Gastroesophageal sphincter (tissue), 4 donors: ENCODE measurements around the gene UPP1. TPM values are rescaled to one million over a fixed set of nuclear protein-coding genes. Genes with fewer than 3 reads are reported as not detected.
A peak's percentile ranks its signal among the peaks of the same experiment; 100 is the strongest.

Experiments
- ATAC-seq: fragments of 150-250 bp; one replicate; pipeline ENCODE4 v1.9.1; 2016; ENCODE audit warnings: mild to moderate bottlenecking, moderate library complexity
- H3K27ac ChIP-seq, 4 donors: fragments of 200-600 bp; sonication (generic) in 3 of 4; 1 replicate in 3 of 4; 2 replicates in 1 of 4; pipeline ENCODE4 v1.5.1; 2016 to 2019
- H3K27me3 ChIP-seq: fragments of 200-600 bp; sonication (generic); one replicate; pipeline ENCODE4 v1.5.1; 2019
- H3K36me3 ChIP-seq, 2 donors: fragments of 200-600 bp; sonication (generic); one replicate each; pipeline ENCODE4 v1.5.1; 2019; ENCODE audit warnings: control low read depth in 1 of 2
- H3K4me1 ChIP-seq, 3 donors: fragments of 200-600 bp; sonication (generic); 1 replicate in 2 of 3; 2 replicates in 1 of 3; pipeline ENCODE4 v1.5.1; 2016 to 2019; ENCODE audit warnings: control low read depth in 2 of 3
- H3K4me3 ChIP-seq, 2 donors: fragments of 200-600 bp; sonication (generic); one replicate each; pipeline ENCODE4 v1.5.1; 2019; ENCODE audit warnings: mild to moderate bottlenecking in 1 of 2, moderate library complexity in 1 of 2
- H3K9me3 ChIP-seq, 3 donors: fragments of 200-600 bp; sonication (generic); one replicate each; pipeline ENCODE4 v1.5.1; 2017 to 2019; ENCODE audit warnings: control low read depth in 2 of 3
- EP300 ChIP-seq: sonication (generic); formaldehyde crosslinking; IDR thresholded peaks from one replicate; pipeline ENCODE4 v1.6.1; 2017; ENCODE audit warnings: antibody characterized with exemption, mild to moderate bottlenecking
- POLR2A ChIP-seq, 2 donors: fragments of 450-650 bp; IDR thresholded peaks; one replicate each; pipeline ENCODE4 v1.6.1; 2017; ENCODE audit warnings: antibody characterized with exemption in 2 of 2, mild to moderate bottlenecking in 2 of 2, moderate library complexity in 1 of 2
- POLR2AphosphoS5 ChIP-seq: sonication (generic); formaldehyde crosslinking; IDR thresholded peaks from one replicate; pipeline ENCODE4 v1.6.1; 2017; ENCODE audit warnings: antibody characterized with exemption
- WGBS, 2 donors: methylation state at CpG; one replicate each; pipeline ENCODE4 v1.1.5; 2018; ENCODE audit warnings: low coverage in 1 of 2; 5-methylcytosine and 5-hydroxymethylcytosine counted together
- total RNA-seq, 4 donors: library from RNA; depleted of rRNA; stranded (reverse); fragments of >200 nt; gene quantifications; one replicate each; pipeline ENCODE4 v1.1.0, GENCODE V29; 2016
- TF ChIP-seq, protein P1 (sequence below), 4 experiments: fragments of 200-600 bp in 2 of 4; fragments of 450-650 bp in 2 of 4; sonication (generic) in 1 of 4; IDR thresholded peaks; one replicate each; pipeline ENCODE4 v1.5.1; 2017 to 2019; ENCODE audit warnings: antibody characterized with exemption in 4 of 4, mild to moderate bottlenecking in 2 of 4, moderate library complexity in 2 of 4

Gene UPP1
- total RNA-seq, 4 donors from 2014 or later: 6.1 to 27.6 (median 12.0) TPM

DNA sequence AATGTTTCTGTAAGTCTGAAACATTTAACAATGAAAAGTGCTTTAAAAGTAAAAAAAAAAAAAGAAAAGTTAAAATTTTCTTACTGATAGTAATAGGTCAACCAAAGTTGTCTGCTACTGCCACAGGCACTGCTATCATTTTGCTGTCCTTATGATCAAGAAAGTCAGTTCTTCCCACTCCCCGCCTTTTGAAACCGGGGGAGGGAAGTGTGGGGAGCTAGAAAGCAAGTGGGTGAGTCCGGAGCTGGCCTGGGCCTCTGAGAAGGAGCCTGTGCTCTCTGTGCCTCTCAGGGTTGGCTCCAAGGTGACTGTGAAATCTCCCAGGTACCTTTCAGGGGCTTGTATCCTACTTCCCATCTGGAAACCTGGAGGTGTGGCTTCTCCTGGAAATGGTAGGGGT, 46.4 kb upstream of the UPP1 start:
- TF ChIP-seq EP300: no peak
- TF ChIP-seq, protein P1, sequence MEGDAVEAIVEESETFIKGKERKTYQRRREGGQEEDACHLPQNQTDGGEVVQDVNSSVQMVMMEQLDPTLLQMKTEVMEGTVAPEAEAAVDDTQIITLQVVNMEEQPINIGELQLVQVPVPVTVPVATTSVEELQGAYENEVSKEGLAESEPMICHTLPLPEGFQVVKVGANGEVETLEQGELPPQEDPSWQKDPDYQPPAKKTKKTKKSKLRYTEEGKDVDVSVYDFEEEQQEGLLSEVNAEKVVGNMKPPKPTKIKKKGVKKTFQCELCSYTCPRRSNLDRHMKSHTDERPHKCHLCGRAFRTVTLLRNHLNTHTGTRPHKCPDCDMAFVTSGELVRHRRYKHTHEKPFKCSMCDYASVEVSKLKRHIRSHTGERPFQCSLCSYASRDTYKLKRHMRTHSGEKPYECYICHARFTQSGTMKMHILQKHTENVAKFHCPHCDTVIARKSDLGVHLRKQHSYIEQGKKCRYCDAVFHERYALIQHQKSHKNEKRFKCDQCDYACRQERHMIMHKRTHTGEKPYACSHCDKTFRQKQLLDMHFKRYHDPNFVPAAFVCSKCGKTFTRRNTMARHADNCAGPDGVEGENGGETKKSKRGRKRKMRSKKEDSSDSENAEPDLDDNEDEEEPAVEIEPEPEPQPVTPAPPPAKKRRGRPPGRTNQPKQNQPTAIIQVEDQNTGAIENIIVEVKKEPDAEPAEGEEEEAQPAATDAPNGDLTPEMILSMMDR (IDR thresholded peaks at IDR 0.05): no peak
- no peak for TF ChIP-seq POLR2AphosphoS5
- TF ChIP-seq POLR2A (IDR thresholded peaks at IDR 0.05): no peak
- WGBS, 2 donors: 50 to 53% methylated on average over 2 to 3 of the region's 3 CpGs

DNA sequence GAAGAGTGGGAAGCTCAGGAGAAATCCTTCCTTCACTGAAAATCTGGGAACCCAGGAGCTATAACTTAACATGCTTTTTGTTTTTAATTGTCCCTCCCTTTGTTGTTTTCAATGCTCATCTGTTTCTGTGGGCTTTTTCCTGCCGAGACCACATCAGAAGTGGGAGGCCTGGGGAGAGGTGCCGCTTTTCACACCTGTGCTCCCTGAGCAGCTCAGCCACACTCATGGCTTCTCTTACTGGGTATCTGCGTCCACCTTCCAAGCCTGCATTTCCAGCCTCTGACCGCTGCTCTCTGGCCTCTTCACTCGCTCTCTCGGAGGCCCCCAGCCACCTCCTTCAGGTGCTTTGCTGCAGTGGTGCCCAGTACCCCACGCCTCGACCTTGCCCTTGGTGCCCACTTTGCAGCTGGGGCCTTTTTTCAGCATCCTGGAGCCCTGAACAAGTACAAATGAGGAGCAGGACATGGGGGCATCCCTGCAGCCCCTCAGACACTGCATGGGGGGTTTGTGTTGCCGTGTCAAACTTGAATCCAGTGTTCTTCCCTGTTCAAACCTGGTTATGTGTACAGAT, 43.8 kb upstream of the UPP1 start:
- TF ChIP-seq, protein P1 (IDR thresholded peaks at IDR 0.05): no peak
- no peak for TF ChIP-seq POLR2A (IDR thresholded peaks at IDR 0.05)
- TF ChIP-seq EP300: no peak
- no peak for TF ChIP-seq POLR2AphosphoS5
- Histone ChIP-seq H3K9me3 (no peaks in the 10 kb centered on the region), H3K27me3 (no peaks in the 10 kb centered on the region), H3K36me3 (no peaks in the 10 kb centered on the region), H3K4me1 (no peaks in the 10 kb centered on the region), H3K4me3 (no peak overlapping the region), H3K27ac (no peak overlapping the region)
- no peak for ATAC-seq
- 50 to 72% methylated on average over 3 to 4 of the region's 9 CpGs for WGBS, 2 donors

More for the DNA sequence above, 46.4 kb upstream of the UPP1 start:
- ATAC-seq: no peak
- Histone ChIP-seq H3K9me3 (no peaks in the 10 kb centered on the region), H3K36me3 (no peaks in the 10 kb centered on the region), H3K4me1 (no peaks in the 10 kb centered on the region), H3K4me3 (no peak overlapping the region), H3K27me3 (no peaks in the 10 kb centered on the region), H3K27ac (no peak overlapping the region)

DNA sequence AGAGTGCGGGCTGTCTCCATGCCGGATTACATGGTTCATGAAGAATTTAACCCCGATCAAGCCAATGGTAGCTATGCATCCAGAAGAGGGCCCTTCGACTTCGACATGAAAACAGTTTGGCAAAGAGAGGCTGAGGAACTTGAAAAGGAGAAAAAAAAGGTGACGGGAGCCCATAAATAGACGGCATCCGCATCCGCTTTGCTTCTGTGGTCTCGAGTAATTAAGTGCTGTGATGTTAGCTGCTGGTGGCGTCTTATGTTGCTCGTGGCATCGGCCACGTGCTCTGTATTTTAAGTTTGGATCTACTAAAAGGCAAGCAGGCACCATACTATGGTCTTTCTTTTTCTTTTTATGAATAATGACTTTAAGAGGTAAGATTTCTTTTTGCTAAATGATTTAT, 42.6 kb upstream of the UPP1 start:
- ATAC-seq: no peak
- Histone ChIP-seq H3K36me3 (no peaks in the 10 kb centered on the region), H3K4me3 (no peak overlapping the region), H3K27me3 (no peaks in the 10 kb centered on the region), H3K4me1 (no peaks in the 10 kb centered on the region), H3K9me3 (no peaks in the 10 kb centered on the region), H3K27ac (no peak overlapping the region)
- TF ChIP-seq, protein P1 (IDR thresholded peaks at IDR 0.05): no peak
- TF ChIP-seq EP300: no peak
- no peak for TF ChIP-seq POLR2A (IDR thresholded peaks at IDR 0.05)
- no peak for TF ChIP-seq POLR2AphosphoS5
- WGBS, 2 donors: 63 to 72% methylated on average over 6 to 14 of the region's 14 CpGs

DNA sequence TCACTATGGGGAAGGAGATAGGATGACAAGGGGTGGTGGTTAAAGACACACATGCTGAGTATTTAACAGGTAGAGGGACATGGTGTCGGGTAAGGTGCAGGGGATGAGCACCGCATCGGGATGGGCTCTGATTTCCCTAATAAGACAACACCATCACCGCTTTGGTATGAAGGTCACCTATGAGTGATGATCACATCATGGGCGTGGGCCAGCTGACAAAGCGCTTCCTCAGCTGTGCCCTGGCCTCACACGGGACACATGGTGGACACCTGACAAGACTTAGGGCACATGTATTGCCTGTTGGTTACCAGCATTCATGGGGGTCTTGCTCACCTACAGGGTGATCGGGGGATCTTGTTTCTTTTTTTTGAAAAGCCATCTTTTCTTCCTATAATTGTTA, 41.0 kb upstream of the UPP1 start:
- H3K4me1 ChIP-seq: no peaks in the 10 kb centered on the region
- H3K36me3 ChIP-seq: no peaks in the 10 kb centered on the region
- ATAC-seq: no peak
- no peaks in the 10 kb centered on the region for H3K9me3 ChIP-seq
- no peak overlapping the region for H3K27ac ChIP-seq
- 91 to 100% methylated on average over 4 to 7 of the region's 8 CpGs for WGBS, 2 donors
- no peak for TF ChIP-seq EP300
- TF ChIP-seq POLR2AphosphoS5: no peak
- TF ChIP-seq POLR2A (IDR thresholded peaks at IDR 0.05): no peak
- TF ChIP-seq, protein P1 (IDR thresholded peaks at IDR 0.05): no peak
- H3K4me3 ChIP-seq: no peak overlapping the region
- no peaks in the 10 kb centered on the region for H3K27me3 ChIP-seq

DNA sequence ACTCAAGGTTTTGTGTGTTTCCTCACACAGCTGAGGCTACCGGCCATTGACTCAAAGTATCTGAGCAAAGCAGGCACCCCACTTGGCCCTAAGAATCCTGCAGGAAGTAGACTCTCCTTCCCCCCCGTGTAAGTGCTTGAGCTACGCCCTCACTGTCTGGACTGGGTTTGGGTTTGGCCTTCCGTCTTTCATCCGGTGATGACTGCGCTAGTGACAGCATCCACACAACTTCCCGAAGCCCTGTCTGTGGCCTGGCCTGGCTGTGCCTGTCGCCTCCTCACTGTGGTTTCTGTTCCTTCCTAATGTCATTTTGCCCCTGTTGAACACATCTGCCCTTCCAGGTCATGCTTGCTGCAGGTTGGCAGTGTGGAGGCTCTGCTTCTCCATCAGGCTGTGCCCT, 39.2 kb upstream of the UPP1 start:
- Histone ChIP-seq H3K36me3 (no peaks in the 10 kb centered on the region), H3K27ac (no peak overlapping the region), H3K9me3 (no peaks in the 10 kb centered on the region), H3K4me3 (no peak overlapping the region), H3K4me1 (no peaks in the 10 kb centered on the region), H3K27me3 (no peaks in the 10 kb centered on the region)
- 54 to 88% methylated on average over 4 to 7 of the region's 8 CpGs for WGBS, 2 donors
- ATAC-seq: peak; percentile 48
- no peak for TF ChIP-seq EP300
- TF ChIP-seq, protein P1 (IDR thresholded peaks at IDR 0.05): no peak
